Mesendoderm (in vitro differentiated cells): Measurements from ENCODE around the gene KIAA0513.

ENCODE experiments used
- DNase-seq: peaks from one replicate; pipeline ENCODE4 v3.0.0; 2013
- H2AK5ac ChIP-seq: 2 replicates; pipeline ENCODE4 v1.6.1; 2013; ENCODE audit warnings: low read length, inconsistent platforms
- H2BK120ac ChIP-seq: 2 replicates; pipeline ENCODE4 v1.6.1; 2013; ENCODE audit warnings: low read depth, mild to moderate bottlenecking, low read length, moderate library complexity, mixed read lengths
- H2BK15ac ChIP-seq: replicated peaks from 2 replicates; pipeline ENCODE4 v1.6.1; 2013; ENCODE audit warnings: low read depth, mild to moderate bottlenecking, moderate library complexity
- H2BK5ac ChIP-seq: 2 replicates; pipeline ENCODE4 v1.6.1; 2013; ENCODE audit warnings: low read length, inconsistent platforms
- H3K18ac ChIP-seq: 2 replicates; pipeline ENCODE4 v1.6.1; 2013; ENCODE audit warnings: mild to moderate bottlenecking, low read length, mixed read lengths
- H3K23ac ChIP-seq: one replicate; pipeline ENCODE4 v1.6.1; 2013; ENCODE audit warnings: low read length
- H3K27ac ChIP-seq: 2 replicates; pipeline ENCODE4 v1.5.1; 2013; ENCODE audit warnings: low read depth, mild to moderate bottlenecking, inconsistent platforms, low read length, moderate library complexity
- H3K27me3 ChIP-seq: 2 replicates; pipeline ENCODE4 v1.6.1; 2013; ENCODE audit warnings: low read length, control low read depth, mild to moderate bottlenecking, inconsistent platforms; ENCODE audit not compliant: insufficient read depth, poor library complexity
- H3K36me3 ChIP-seq: 2 replicates; pipeline ENCODE4 v1.6.1; 2013; ENCODE audit warnings: low read length, inconsistent platforms; ENCODE audit not compliant: control insufficient read depth, insufficient read depth
- H3K4ac ChIP-seq: one replicate; pipeline ENCODE4 v1.6.1; 2013; ENCODE audit warnings: low read depth, mild to moderate bottlenecking, low read length, moderate library complexity
- H3K4me1 ChIP-seq: 2 replicates; pipeline ENCODE4 v1.6.1; 2013; ENCODE audit warnings: low read depth, low read length, inconsistent platforms; ENCODE audit not compliant: control insufficient read depth
- H3K4me2 ChIP-seq: 2 replicates; pipeline ENCODE4 v1.6.1; 2013; ENCODE audit warnings: low read length
- H3K4me3 ChIP-seq: 2 replicates; pipeline ENCODE4 v1.5.1; 2013; ENCODE audit warnings: mild to moderate bottlenecking, low read length
- H3K56ac ChIP-seq: one replicate; pipeline ENCODE4 v1.6.1; 2013; ENCODE audit warnings: low read length
- H3K79me1 ChIP-seq: 2 replicates; pipeline ENCODE4 v1.6.1; 2013; ENCODE audit warnings: low read length, inconsistent platforms
- H3K79me2 ChIP-seq: 2 replicates; pipeline ENCODE4 v1.6.1; 2013; ENCODE audit warnings: mild to moderate bottlenecking, low read length; ENCODE audit not compliant: control insufficient read depth, insufficient read depth
- H3K9ac ChIP-seq: 2 replicates; pipeline ENCODE4 v1.6.1; 2013; ENCODE audit warnings: low read length, inconsistent platforms
- H4K5ac ChIP-seq: one replicate; pipeline ENCODE4 v1.6.1; 2013; ENCODE audit warnings: low read length
- H4K8ac ChIP-seq: one replicate; pipeline ENCODE4 v1.6.1; 2013; ENCODE audit warnings: low read depth, mild to moderate bottlenecking, control low read depth, low read length, moderate library complexity
- WGBS: extraction: QIAGEN DNeasy Blood & Tissue Kit; methylation state at CpG from one replicate; pipeline ENCODE4 v1.1.7; 2013; ENCODE audit warnings: low lambda C conversion rate, missing lambda C conversion rate; ENCODE audit not compliant: insufficient coverage; ENCODE audit errors: extremely low coverage; 5-methylcytosine and 5-hydroxymethylcytosine counted together

Gene KIAA0513

GRCh38 chr16:85011846-85012284, 15.7 kb upstream of the KIAA0513 start:
- Histone ChIP-seq H3K23ac (peak overlapping the region; percentile 45), H2BK15ac (no peak overlapping the region), H2BK120ac (no peak overlapping the region), H4K5ac (no peak overlapping the region), H3K4me2 (peak overlapping the region; percentile 89), H3K4me3 (peak overlapping the region; percentile 96), H3K79me1 (peaks cover 8% of the 10 kb centered on the region), H4K8ac (peak overlapping the region; percentile 97), H3K27ac (peak overlapping the region; percentile 68), H3K4ac (peak overlapping the region; percentile 58), H3K56ac (peak overlapping the region; percentile 91), H2AK5ac (no peak overlapping the region), H2BK5ac (no peak overlapping the region), H3K36me3 (no peaks in the 10 kb centered on the region), H3K79me2 (peaks cover 20% of the 10 kb centered on the region), H3K27me3 (no peaks in the 10 kb centered on the region), H3K18ac (peak overlapping the region; percentile 62), H3K9ac (peak overlapping the region; percentile 96), H3K4me1 (peaks cover 2% of the 10 kb centered on the region)
- no peak for DNase-seq
- WGBS = no CpG with 5 or more reads among the region's 17 CpGs

DNA sequence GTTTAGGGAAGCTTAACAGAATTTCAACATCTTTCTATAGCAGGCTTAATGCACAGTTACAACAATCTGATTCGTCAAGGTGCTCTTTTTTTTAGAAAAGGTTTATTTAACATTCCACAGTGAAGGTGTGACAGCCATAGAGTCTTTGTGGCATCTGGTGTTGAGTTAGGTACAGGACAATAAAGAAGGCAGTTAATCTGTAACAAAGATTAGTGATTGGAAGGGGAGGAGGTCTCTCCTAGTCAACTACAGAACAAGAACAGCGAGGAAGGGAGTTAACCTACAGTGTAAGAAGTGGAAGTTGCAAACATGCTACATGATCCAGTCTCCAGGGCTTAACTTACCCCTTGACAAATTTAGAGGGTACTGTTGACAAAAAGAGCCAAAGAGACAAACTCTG, 13.3 kb upstream of the KIAA0513 start:
- Histone ChIP-seq H3K56ac (no peak overlapping the region), H3K36me3 (no peaks in the 10 kb centered on the region), H3K4me3 (no peak overlapping the region), H3K4me1 (peaks cover 2% of the 10 kb centered on the region), H3K79me2 (peaks cover 11% of the 10 kb centered on the region), H3K4ac (no peak overlapping the region), H2AK5ac (no peak overlapping the region), H2BK5ac (no peak overlapping the region), H2BK15ac (no peak overlapping the region), H4K8ac (no peak overlapping the region), H3K27ac (no peak overlapping the region), H3K23ac (no peak overlapping the region), H3K18ac (no peak overlapping the region), H3K27me3 (peaks cover 2% of the 10 kb centered on the region), H3K9ac (no peak overlapping the region), H3K79me1 (peaks cover under 1% of the 10 kb centered on the region), H4K5ac (no peak overlapping the region), H3K4me2 (no peak overlapping the region), H2BK120ac (no peak overlapping the region)
- no CpG with 5 or more reads among the region's 2 CpGs for WGBS
- no peak for DNase-seq

GRCh38 chr16:85015481-85016187, 12.0 kb upstream of the KIAA0513 start:
- Histone ChIP-seq H3K56ac (no peak overlapping the region), H3K27ac (no peak overlapping the region), H3K18ac (no peak overlapping the region), H3K36me3 (no peaks in the 10 kb centered on the region), H3K23ac (no peak overlapping the region), H3K9ac (no peak overlapping the region), H4K5ac (no peak overlapping the region), H3K4me2 (no peak overlapping the region), H2BK120ac (no peak overlapping the region), H2AK5ac (no peak overlapping the region), H3K79me1 (no peaks in the 10 kb centered on the region), H3K27me3 (peaks cover 2% of the 10 kb centered on the region), H2BK15ac (no peak overlapping the region), H3K4me1 (no peaks in the 10 kb centered on the region), H2BK5ac (no peak overlapping the region), H4K8ac (no peak overlapping the region), H3K4ac (no peak overlapping the region), H3K79me2 (peaks cover 3% of the 10 kb centered on the region), H3K4me3 (no peak overlapping the region)
- WGBS = no CpG with 5 or more reads among the region's 5 CpGs
- no peak for DNase-seq

GRCh38 chr16:85017151-85017550, 10.4 kb upstream of the KIAA0513 start:
- Histone ChIP-seq H3K4me2 (no peak overlapping the region), H3K27me3 (peaks cover 2% of the 10 kb centered on the region), H3K4me3 (no peak overlapping the region), H3K36me3 (no peaks in the 10 kb centered on the region), H3K79me1 (no peaks in the 10 kb centered on the region), H3K23ac (no peak overlapping the region), H3K4ac (no peak overlapping the region), H3K56ac (no peak overlapping the region), H2BK120ac (no peak overlapping the region), H2BK5ac (no peak overlapping the region), H3K18ac (no peak overlapping the region), H3K9ac (no peak overlapping the region), H2AK5ac (no peak overlapping the region), H2BK15ac (no peak overlapping the region), H3K79me2 (no peaks in the 10 kb centered on the region), H3K27ac (no peak overlapping the region), H4K5ac (no peak overlapping the region), H4K8ac (no peak overlapping the region), H3K4me1 (no peaks in the 10 kb centered on the region)
- no peak for DNase-seq
- no CpG with 5 or more reads among the region's 4 CpGs for WGBS

DNA sequence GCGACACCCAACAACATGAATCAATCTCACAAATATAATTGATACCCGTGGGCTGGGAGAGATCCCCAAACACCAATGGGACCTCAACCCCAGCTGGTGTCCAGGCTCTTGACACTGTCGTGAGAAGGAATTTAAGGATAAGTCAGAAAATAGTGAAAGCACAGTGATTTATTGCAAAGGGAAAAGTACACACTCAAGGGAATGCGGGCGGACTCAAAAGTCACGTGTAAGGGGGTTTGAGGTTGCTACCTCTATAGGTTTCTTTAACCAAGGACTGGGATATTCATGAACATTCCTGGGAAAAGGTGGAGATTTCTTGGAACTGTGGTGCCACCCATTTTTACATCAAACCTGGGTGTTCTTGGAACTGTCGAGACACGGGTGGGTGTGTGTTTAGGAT, 10.0 kb upstream of the KIAA0513 start:
- no peak overlapping the region for H2BK15ac ChIP-seq
- no peak overlapping the region for H3K18ac ChIP-seq
- H2BK120ac ChIP-seq = no peak overlapping the region
- H3K9ac ChIP-seq = no peak overlapping the region
- no peak overlapping the region for H3K4me2 ChIP-seq
- H2AK5ac ChIP-seq = no peak overlapping the region
- peaks cover 2% of the 10 kb centered on the region for H3K27me3 ChIP-seq
- no peak overlapping the region for H3K27ac ChIP-seq
- no peak overlapping the region for H3K4ac ChIP-seq
- no peak overlapping the region for H2BK5ac ChIP-seq
- no peaks in the 10 kb centered on the region for H3K79me2 ChIP-seq
- H3K56ac ChIP-seq = no peak overlapping the region
- WGBS = no CpG with 5 or more reads among the region's 8 CpGs
- no peak overlapping the region for H4K5ac ChIP-seq
- no peaks in the 10 kb centered on the region for H3K79me1 ChIP-seq
- H3K4me3 ChIP-seq = no peak overlapping the region
- H3K36me3 ChIP-seq = no peaks in the 10 kb centered on the region
- no peak overlapping the region for H4K8ac ChIP-seq
- H3K23ac ChIP-seq = no peak overlapping the region
- no peaks in the 10 kb centered on the region for H3K4me1 ChIP-seq
- DNase-seq = no peak
